ENCODE measurements around the gene ACTRT3. TPM values are rescaled to one million over a fixed set of nuclear protein-coding genes. Genes with fewer than 3 reads are reported as not detected.
"Not testable (repeated sequence)": the region's sequence is repeated elsewhere in the genome, so short reads cannot be mapped to it uniquely, and the experiment has no call there.

ACTRT3 gene
- total and polyA plus RNA-seq, 12 donors: 0.15 to 1.1 (median 0.50) TPM

DNA sequence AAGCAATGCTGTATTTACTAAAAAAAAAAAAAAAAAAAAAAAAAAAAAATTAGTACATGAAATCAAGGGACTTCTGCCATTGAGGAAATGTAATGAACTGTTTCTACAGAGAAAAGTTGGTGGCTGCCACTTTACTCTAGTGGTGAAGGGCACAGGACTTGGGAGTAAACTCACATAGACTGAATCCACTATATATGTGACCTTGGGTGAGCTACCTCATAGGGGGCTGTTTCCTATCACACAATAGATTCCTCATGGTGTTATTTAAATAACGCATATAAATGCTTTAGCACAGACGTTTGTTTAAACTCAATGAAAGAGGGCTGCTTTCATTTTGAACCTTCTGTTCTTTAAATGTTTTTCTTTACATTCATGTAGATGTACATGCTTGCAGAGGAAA is 30.3 kb downstream of the ACTRT3 start:
- WGBS, 2 donors: 62 to 65% methylated on average over 2 of the region's 2 CpGs
- Histone ChIP-seq H3K4me3 (no peak overlapping the region), H3K9me3 (peaks cover 0 to 31% (median 11%) of the 10 kb centered on the region in 11 donors), H3K27me3 (no peaks in the 10 kb centered on the region), H3K27ac (no peak overlapping the region), H3K36me3 (no peaks in the 10 kb centered on the region), H3K4me1 (peaks cover 0 to 3% (median 0%) of the 10 kb centered on the region in 9 donors)
- intact Hi-C loops (cut with DNase I): no loop called here
- DNase-seq (no peak), ATAC-seq (no peak)
- TF ChIP-seq, protein P1, sequence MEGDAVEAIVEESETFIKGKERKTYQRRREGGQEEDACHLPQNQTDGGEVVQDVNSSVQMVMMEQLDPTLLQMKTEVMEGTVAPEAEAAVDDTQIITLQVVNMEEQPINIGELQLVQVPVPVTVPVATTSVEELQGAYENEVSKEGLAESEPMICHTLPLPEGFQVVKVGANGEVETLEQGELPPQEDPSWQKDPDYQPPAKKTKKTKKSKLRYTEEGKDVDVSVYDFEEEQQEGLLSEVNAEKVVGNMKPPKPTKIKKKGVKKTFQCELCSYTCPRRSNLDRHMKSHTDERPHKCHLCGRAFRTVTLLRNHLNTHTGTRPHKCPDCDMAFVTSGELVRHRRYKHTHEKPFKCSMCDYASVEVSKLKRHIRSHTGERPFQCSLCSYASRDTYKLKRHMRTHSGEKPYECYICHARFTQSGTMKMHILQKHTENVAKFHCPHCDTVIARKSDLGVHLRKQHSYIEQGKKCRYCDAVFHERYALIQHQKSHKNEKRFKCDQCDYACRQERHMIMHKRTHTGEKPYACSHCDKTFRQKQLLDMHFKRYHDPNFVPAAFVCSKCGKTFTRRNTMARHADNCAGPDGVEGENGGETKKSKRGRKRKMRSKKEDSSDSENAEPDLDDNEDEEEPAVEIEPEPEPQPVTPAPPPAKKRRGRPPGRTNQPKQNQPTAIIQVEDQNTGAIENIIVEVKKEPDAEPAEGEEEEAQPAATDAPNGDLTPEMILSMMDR (IDR thresholded peaks at IDR 0.05): no peak

DNA sequence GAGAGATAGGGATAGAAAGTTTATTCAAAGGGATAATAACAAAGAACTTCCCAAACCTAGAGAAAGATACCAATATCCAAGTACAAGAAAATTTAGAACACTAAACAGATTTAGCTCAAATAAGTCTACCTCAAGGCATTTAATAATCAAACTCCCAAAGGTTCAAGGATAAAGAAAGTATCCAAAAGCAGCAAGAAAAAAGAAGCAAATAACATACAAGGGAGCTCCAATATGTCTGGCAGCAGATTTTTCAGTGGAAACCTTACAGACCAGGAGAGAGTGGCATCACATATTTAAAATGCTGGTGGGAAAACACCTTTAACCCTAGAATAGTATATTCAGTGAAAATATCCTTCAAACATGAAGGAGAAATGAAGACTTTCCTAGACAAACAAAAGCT is 37.5 kb downstream of the ACTRT3 start:
- H3K27me3 ChIP-seq; H3K4me3 ChIP-seq; H3K36me3 ChIP-seq; DNase-seq; H3K27ac ChIP-seq; intact Hi-C loops (cut with DNase I); H3K4me1 ChIP-seq; ATAC-seq: not testable (repeated sequence)
- peaks cover 0 to 56% (median 7%) of the 10 kb centered on the region in 11 donors for H3K9me3 ChIP-seq

DNA sequence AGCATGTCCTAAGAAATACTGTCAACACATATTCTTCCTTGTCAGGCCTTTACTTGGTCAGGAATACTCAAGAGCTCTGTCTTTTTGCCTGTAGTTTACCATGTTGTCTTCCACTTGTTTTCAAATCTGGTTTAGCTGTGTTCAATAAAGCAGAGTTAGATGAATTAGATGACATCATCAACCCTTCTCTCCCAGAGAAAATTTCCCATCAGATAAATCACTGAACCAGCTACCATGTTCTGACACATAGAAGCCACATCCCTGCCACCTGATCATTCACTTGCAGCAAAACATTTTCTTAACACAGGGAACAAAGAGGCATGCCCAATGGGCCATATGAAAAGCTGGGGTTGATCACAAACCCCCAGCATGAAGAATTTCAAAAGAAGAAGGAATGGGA is 46.6 kb downstream of the ACTRT3 start:
- Histone ChIP-seq H3K4me1 (no peaks in the 10 kb centered on the region), H3K36me3 (no peaks in the 10 kb centered on the region), H3K27me3 (no peaks in the 10 kb centered on the region), H3K4me3 (no peak overlapping the region), H3K9me3 (peaks cover 0 to 13% (median 0%) of the 10 kb centered on the region in 11 donors), H3K27ac (no peak overlapping the region)
- ATAC-seq (no peak), DNase-seq (no peak)
- TF ChIP-seq, protein P1 (IDR thresholded peaks at IDR 0.05): no peak
- intact Hi-C loops (cut with DNase I): no loop called here

DNA sequence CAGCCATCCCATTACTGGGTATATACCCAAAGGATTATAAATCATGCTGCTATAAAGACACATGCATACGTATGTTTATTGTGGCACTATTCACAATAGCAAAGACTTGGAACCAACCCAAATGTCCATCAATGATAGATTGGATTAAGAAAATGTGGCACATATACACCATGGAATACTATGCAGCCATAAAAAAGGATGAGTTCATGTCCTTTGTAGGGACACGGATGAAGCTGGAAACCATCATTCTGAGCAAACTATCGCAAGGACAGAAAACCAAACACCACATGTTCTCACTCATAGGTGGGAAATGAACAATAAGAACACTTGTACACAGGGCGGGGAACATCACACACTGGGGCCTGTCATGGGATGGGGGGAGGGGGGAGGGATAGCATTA is 50.9 kb downstream of the ACTRT3 start:
- DNase-seq; H3K27me3 ChIP-seq; H3K9me3 ChIP-seq; H3K4me3 ChIP-seq; H3K4me1 ChIP-seq; ATAC-seq; H3K36me3 ChIP-seq; H3K27ac ChIP-seq; intact Hi-C loops (cut with DNase I): not testable (repeated sequence)
- WGBS, 2 donors: 87 to 96% methylated on average over 2 to 3 of the region's 4 CpGs

Other genes starting within 250 kb of the ACTRT3 start
- gene MECOM, start 105.8 kb downstream of the ACTRT3 start, total RNA-seq: 10 to 100 TPM; 13.1 to 27.7 (median 17.7) TPM
- gene MECOM, start 105.8 kb downstream of the ACTRT3 start, polyA plus RNA-seq: 10 to 100 TPM in 1 of 2 donors, 1 to 10 TPM in 1; 7.0 to 11.0 TPM
- gene TERC, start 4.5 kb downstream of the ACTRT3 start, total RNA-seq: 1 to 10 TPM in 6 of 10 donors, under 1 TPM in 1, not detected in 3; 0.81 to 5.1 (median 2.8) TPM
- under 1 TPM in 1 of 2 donors, not detected in 1; 0.20 TPM for gene TERC, start 4.5 kb downstream of the ACTRT3 start, polyA plus RNA-seq
- 10 to 100 TPM; 10.1 to 13.6 (median 12.0) TPM for gene MYNN, start 3.8 kb upstream of the ACTRT3 start, total RNA-seq
- gene MYNN, start 3.8 kb upstream of the ACTRT3 start, polyA plus RNA-seq: 1 to 10 TPM; 5.9 to 6.7 TPM
- under 1 TPM in 2 of 10 donors, not detected in 8; 0.14 to 0.24 TPM for gene LRRIQ4, start 43.3 kb upstream of the ACTRT3 start, total RNA-seq
- not detected for gene LRRIQ4, start 43.3 kb upstream of the ACTRT3 start, polyA plus RNA-seq
- 1 to 10 TPM in 8 of 10 donors, under 1 TPM in 2; 0.66 to 3.1 (median 1.6) TPM for gene LRRC34, start 43.3 kb upstream of the ACTRT3 start, total RNA-seq
- gene LRRC34, start 43.3 kb upstream of the ACTRT3 start, polyA plus RNA-seq: 1 to 10 TPM in 1 of 2 donors, under 1 TPM in 1; 0.80 to 4.4 TPM
- not detected for gene LRRC31, start 100.4 kb upstream of the ACTRT3 start, total RNA-seq
- gene LRRC31, start 100.4 kb upstream of the ACTRT3 start, polyA plus RNA-seq: not detected
- gene SAMD7, start 142.0 kb upstream of the ACTRT3 start, total RNA-seq: under 1 TPM in 1 of 10 donors, not detected in 9; 0.17 TPM
- not detected for gene SAMD7, start 142.0 kb upstream of the ACTRT3 start, polyA plus RNA-seq
- 100 to 1,000 TPM in 1 of 10 donors, 10 to 100 TPM in 9; 73.2 to 108 (median 77.7) TPM for gene SEC62, start 197.2 kb upstream of the ACTRT3 start, total RNA-seq
- gene SEC62, start 197.2 kb upstream of the ACTRT3 start, polyA plus RNA-seq: 100 to 1,000 TPM in 1 of 2 donors, 10 to 100 TPM in 1; 34.1 to 165 TPM

Measured in heart right ventricle (tissue), 16 donors.